Measurements from ENCODE around the gene BMP6. TPM values are rescaled to one million over a fixed set of nuclear protein-coding genes. Genes with fewer than 3 reads are reported as not detected.
A peak's percentile ranks its signal among the peaks of the same experiment; 100 is the strongest.

The BMP6 gene
- total RNA-seq, 2 experiments from 2014 or later, result 0.14 to 0.27 TPM

- CTCF ChIA-PET, result interaction anchor here (0.8 to 3.4 kb wide), 4 partner anchors 9 to 132 kb away, joined by 3 to 16 read pairs (median 4); partner anchors contain the start of gene SNRNP48
- Mint-ChIP-seq H3K9me3 (ENCODE audit: low read depth) (peaks cover under 1% of the 10 kb centered on the region), H3K27ac (no peak overlapping the region), H3K36me3 (ENCODE audit: low read depth) (no peaks in the 10 kb centered on the region), H3K4me3 (no peak overlapping the region), H3K4me1 (peaks cover 6% of the 10 kb centered on the region), H3K27me3 (peaks cover 34% of the 10 kb centered on the region)
- ATAC-seq (no peak), DNase-seq (no peak)
- POLR2A ChIA-PET, result no interaction called here
- intact Hi-C loops (cut with DNase I, micrococcal nuclease), result loop anchor here in 1 of 2 experiments (5.0 kb wide), 1 partner anchor 501 kb away; no protein-coding TSS in a partner anchor
These were observed 4.2 kb upstream of the BMP6 start for GRCh38 chr6:7721649-7722048.

GRCh38 chr6:7723041-7723447 lies 2.9 kb upstream of the BMP6 start:
- Mint-ChIP-seq H3K36me3 (ENCODE audit: low read depth) (no peaks in the 10 kb centered on the region), H3K27ac (no peak overlapping the region), H3K4me3 (no peak overlapping the region), H3K4me1 (peaks cover 10% of the 10 kb centered on the region), H3K27me3 (peaks cover 39% of the 10 kb centered on the region), H3K9me3 (ENCODE audit: low read depth) (no peaks in the 10 kb centered on the region)
- ChIA-PET CTCF (interaction anchor here (0.6 to 3.4 kb wide), 17 partner anchors 9 to 496 kb away, joined by 3 to 26 read pairs (median 3); no protein-coding TSS in a partner anchor), POLR2A (no interaction called here)
- DNase-seq (peak; percentile 85), ATAC-seq (peak; percentile 57)
- intact Hi-C loops (cut with DNase I, micrococcal nuclease), result loop anchor here (1.0 to 5.0 kb wide), 4 partner anchors 283 to 499 kb away; no protein-coding TSS in a partner anchor

- Mint-ChIP-seq H3K4me1 (peaks cover 13% of the 10 kb centered on the region), H3K4me3 (no peak overlapping the region), H3K27ac (no peak overlapping the region), H3K9me3 (ENCODE audit: low read depth) (no peaks in the 10 kb centered on the region), H3K36me3 (ENCODE audit: low read depth) (no peaks in the 10 kb centered on the region), H3K27me3 (peaks cover 43% of the 10 kb centered on the region)
- ChIA-PET CTCF (interaction anchor here (0.8 to 3.4 kb wide), 7 partner anchors 17 to 496 kb away, joined by 3 to 26 read pairs (median 4); no protein-coding TSS in a partner anchor), POLR2A (no interaction called here)
- DNase-seq (no peak), ATAC-seq (no peak)
- intact Hi-C loops (cut with DNase I, micrococcal nuclease), result loop anchor here (1.0 to 5.0 kb wide), 4 partner anchors 283 to 499 kb away; no protein-coding TSS in a partner anchor
These were observed 2.3 kb upstream of the BMP6 start for GRCh38 chr6:7723554-7723953.

GRCh38 chr6:7725412-7725811 lies 487 bp upstream of the BMP6 start:
- intact Hi-C loops (cut with DNase I, micrococcal nuclease), result loop anchor here (5.0 kb wide), 2 partner anchors 183 to 187 kb away; partner anchors contain the start of genes DSP (in 2 of the 2) and TXNDC5 (in 1 of the 2)
- ATAC-seq, result no peak
- Mint-ChIP-seq H3K36me3 (ENCODE audit: low read depth) (no peaks in the 10 kb centered on the region), H3K4me3 (peak overlapping the region; percentile 69), H3K27me3 (peaks cover 57% of the 10 kb centered on the region), H3K27ac (no peak overlapping the region), H3K4me1 (peaks cover 18% of the 10 kb centered on the region), H3K9me3 (ENCODE audit: low read depth) (no peaks in the 10 kb centered on the region)
- ChIA-PET POLR2A (interaction anchor here (0.6 to 1.1 kb wide), 2 partner anchors 339 to 423 kb away, joined by 3 to 4 read pairs; partner anchors contain the start of gene BLOC1S5), CTCF (interaction anchor here (0.5 to 1.8 kb wide), 3 partner anchors 281 to 818 kb away, joined by 3 to 6 read pairs (median 5); no protein-coding TSS in a partner anchor)
- no peak for DNase-seq

GRCh38 chr6:7726416-7727085 lies 652 bp downstream of the BMP6 start:
- Mint-ChIP-seq H3K4me1 (peaks cover 18% of the 10 kb centered on the region), H3K9me3 (ENCODE audit: low read depth) (no peaks in the 10 kb centered on the region), H3K27me3 (peaks cover 62% of the 10 kb centered on the region), H3K4me3 (peak overlapping the region; percentile 69), H3K27ac (no peak overlapping the region), H3K36me3 (ENCODE audit: low read depth) (no peaks in the 10 kb centered on the region)
- POLR2A ChIA-PET, result interaction anchor here (1.1 kb wide), 1 partner anchor 338 kb away, joined by 4 read pairs; the partner anchor contains the start of gene BLOC1S5
- CTCF ChIA-PET, result interaction anchor here (0.8 to 1.8 kb wide), 3 partner anchors 8 to 333 kb away, joined by 3 to 6 read pairs (median 5); no protein-coding TSS in a partner anchor
- ATAC-seq (peak; percentile 20), DNase-seq (peak; percentile 18)
- intact Hi-C loops (cut with DNase I, micrococcal nuclease), result loop anchor here (1.0 to 5.0 kb wide), 6 partner anchors 184 to 709 kb away; partner anchors contain the start of genes DSP (in 2 of the 2), TXNDC5 (in 2 of the 2), BLOC1S5 (in 1 of the 2) and EEF1E1 (in 1 of the 2)

- DNase-seq (peak; percentile 21), ATAC-seq (no peak)
- intact Hi-C loops (cut with DNase I, micrococcal nuclease), result loop anchor here (2.0 to 5.0 kb wide), 3 partner anchors 185 to 375 kb away; partner anchors contain the start of genes DSP (in 2 of the 2), EEF1E1 (in 1 of the 2) and TXNDC5 (in 1 of the 2)
- Mint-ChIP-seq H3K9me3 (ENCODE audit: low read depth) (no peaks in the 10 kb centered on the region), H3K27ac (no peak overlapping the region), H3K4me3 (peak overlapping the region; percentile 60), H3K4me1 (peaks cover 18% of the 10 kb centered on the region), H3K27me3 (peaks cover 62% of the 10 kb centered on the region), H3K36me3 (ENCODE audit: low read depth) (no peaks in the 10 kb centered on the region)
- ChIA-PET POLR2A (no interaction called here), CTCF (interaction anchor here (0.6 to 0.8 kb wide), 2 partner anchors 9 to 229 kb away, joined by 3 read pairs; no protein-coding TSS in a partner anchor)
These were observed 1.4 kb downstream of the BMP6 start for GRCh38 chr6:7727086-7727945.

- no peaks in the 10 kb centered on the region for H3K36me3 Mint-ChIP-seq (ENCODE audit: low read depth)
- intact Hi-C loops (cut with DNase I, micrococcal nuclease), result loop anchor here (2.0 to 5.0 kb wide), 3 partner anchors 184 to 375 kb away; partner anchors contain the start of genes DSP (in 2 of the 2), EEF1E1 (in 1 of the 2) and TXNDC5 (in 1 of the 2)
- H3K27ac Mint-ChIP-seq, result no peak overlapping the region
- H3K27me3 Mint-ChIP-seq, result peaks cover 64% of the 10 kb centered on the region
- ChIA-PET CTCF (interaction anchor here (0.5 to 1.2 kb wide), 5 partner anchors 9 to 491 kb away, joined by 3 read pairs; no protein-coding TSS in a partner anchor), POLR2A (no interaction called here)
- ATAC-seq (peak; percentile 47), DNase-seq (peak; percentile 55)
- peak overlapping the region; percentile 60 for H3K4me3 Mint-ChIP-seq
- peaks cover 16% of the 10 kb centered on the region for H3K4me1 Mint-ChIP-seq
- H3K9me3 Mint-ChIP-seq (ENCODE audit: low read depth), result no peaks in the 10 kb centered on the region
These were observed 2.3 kb downstream of the BMP6 start for GRCh38 chr6:7727946-7728854.

GRCh38 chr6:7728855-7729590 lies 3.1 kb downstream of the BMP6 start:
- no peak for DNase-seq
- Mint-ChIP-seq H3K27ac (no peak overlapping the region), H3K4me1 (peaks cover 16% of the 10 kb centered on the region), H3K27me3 (peaks cover 68% of the 10 kb centered on the region), H3K4me3 (peak overlapping the region; percentile 60), H3K9me3 (ENCODE audit: low read depth) (no peaks in the 10 kb centered on the region), H3K36me3 (ENCODE audit: low read depth) (no peaks in the 10 kb centered on the region)
- ChIA-PET CTCF (interaction anchor here (0.5 to 1.2 kb wide), 5 partner anchors 10 to 490 kb away, joined by 3 read pairs; no protein-coding TSS in a partner anchor), POLR2A (no interaction called here)
- intact Hi-C loops (cut with DNase I, micrococcal nuclease), result loop anchor here (5.0 kb wide), 2 partner anchors 183 to 187 kb away; partner anchors contain the start of genes DSP (in 2 of the 2) and TXNDC5 (in 1 of the 2)
- no peak for ATAC-seq

- Mint-ChIP-seq H3K27ac (no peak overlapping the region), H3K4me3 (no peak overlapping the region), H3K36me3 (ENCODE audit: low read depth) (no peaks in the 10 kb centered on the region), H3K4me1 (peaks cover 16% of the 10 kb centered on the region), H3K27me3 (peaks cover 66% of the 10 kb centered on the region), H3K9me3 (ENCODE audit: low read depth) (no peaks in the 10 kb centered on the region)
- ATAC-seq (no peak), DNase-seq (no peak)
- intact Hi-C loops (cut with DNase I, micrococcal nuclease), result no loop called here
- POLR2A ChIA-PET, result no interaction called here
- CTCF ChIA-PET, result interaction anchor here (0.7 to 1.2 kb wide), 3 partner anchors 8 to 489 kb away, joined by 3 to 5 read pairs (median 4); no protein-coding TSS in a partner anchor
These were observed 4.3 kb downstream of the BMP6 start for GRCh38 chr6:7730001-7730783.

Data from activated CD4-positive, alpha-beta T cell treated with anti-CD3 and anti-CD28 coated beads for 36 hours (primary cell).